Stimulated activated CD8-positive, alpha-beta memory T cell treated with anti-CD3 and anti-CD28 coated beads, Interleukin-12 subunit alpha, Interleukin-12 subunit beta, amount 100 ng/mL, for 4 hours (primary cell): Measurements from ENCODE around the gene CCDC88C.

Experiments used
- DNase-seq: peaks from one replicate; pipeline ENCODE4 v3.0.0-alpha.2; 2020; ENCODE audit warnings: low read depth

Gene CCDC88C

GRCh38 chr14:91377700-91378652 is 39.6 kb downstream of the CCDC88C start:
- no peak for DNase-seq

- DNase-seq, result no peak
These were observed 40.8 kb downstream of the CCDC88C start for GRCh38 chr14:91376547-91377477.

GRCh38 chr14:91375720-91376452 is 41.7 kb downstream of the CCDC88C start:
- DNase-seq, result no peak

- DNase-seq, result no peak
These were observed 42.5 kb downstream of the CCDC88C start for GRCh38 chr14:91374879-91375702.

GRCh38 chr14:91374287-91374878 is 43.2 kb downstream of the CCDC88C start:
- DNase-seq, result no peak

- DNase-seq, result no peak
These were observed 43.9 kb downstream of the CCDC88C start for GRCh38 chr14:91373591-91374254.

GRCh38 chr14:91372671-91373495 is 44.7 kb downstream of the CCDC88C start:
- no peak for DNase-seq

GRCh38 chr14:91371990-91372375 is 45.6 kb downstream of the CCDC88C start:
- no peak for DNase-seq

GRCh38 chr14:91371011-91371989 is 46.3 kb downstream of the CCDC88C start:
- no peak for DNase-seq

GRCh38 chr14:91369628-91370445 is 47.8 kb downstream of the CCDC88C start:
- DNase-seq, result no peak

GRCh38 chr14:91368776-91369416 is 48.7 kb downstream of the CCDC88C start:
- no peak for DNase-seq

GRCh38 chr14:91367173-91368171 is 50.1 kb downstream of the CCDC88C start:
- DNase-seq, result no peak

GRCh38 chr14:91366749-91367148 is 50.9 kb downstream of the CCDC88C start:
- DNase-seq, result no peak

- no peak for DNase-seq
These were observed 52.1 kb downstream of the CCDC88C start for GRCh38 chr14:91365552-91365951.

GRCh38 chr14:91364524-91365270 is 52.9 kb downstream of the CCDC88C start:
- DNase-seq, result no peak
